HS-27A (cell line): Measurements from ENCODE around the gene RUNDC3A.
"Not testable (repeated sequence)": the region's sequence is repeated elsewhere in the genome, so short reads cannot be mapped to it uniquely, and the experiment has no call there.

Experiments
- DNase-seq: peaks from one replicate; pipeline ENCODE4 v3.0.0-alpha.2; 2012; ENCODE audit warnings: low read depth, missing footprints

RUNDC3A gene

GRCh38 chr17:44343510-44344209 lies 35.3 kb downstream of the RUNDC3A start:
- DNase-seq = no peak

GRCh38 chr17:44344939-44345453 lies 36.6 kb downstream of the RUNDC3A start, which contains the start of gene GRN:
GRN (plus strand) TSS chr17:44345302; CDS start chr17:44349165, 3,863 bp downstream.
- DNase-seq = peak; percentile 87

- DNase-seq = no peak
These were observed 37.1 kb downstream of the RUNDC3A start for GRCh38 chr17:44345454-44346026.

- DNase-seq = no peak
These were observed 37.9 kb downstream of the RUNDC3A start for GRCh38 chr17:44346064-44346844.

- DNase-seq = not testable (repeated sequence)
These were observed 39.0 kb downstream of the RUNDC3A start for GRCh38 chr17:44347206-44348055.

- no peak for DNase-seq
These were observed 40.0 kb downstream of the RUNDC3A start for GRCh38 chr17:44348234-44348987.

- DNase-seq = no peak
These were observed 40.6 kb downstream of the RUNDC3A start for GRCh38 chr17:44348988-44349364.

- DNase-seq = no peak
These were observed 41.2 kb downstream of the RUNDC3A start for GRCh38 chr17:44349553-44350070.

- DNase-seq = no peak
These were observed 42.4 kb downstream of the RUNDC3A start for GRCh38 chr17:44350733-44351226.

GRCh38 chr17:44351464-44351863 lies 43.1 kb downstream of the RUNDC3A start:
- DNase-seq = no peak

GRCh38 chr17:44351961-44352827 lies 43.8 kb downstream of the RUNDC3A start:
- no peak for DNase-seq

- no peak for DNase-seq
These were observed 44.6 kb downstream of the RUNDC3A start for GRCh38 chr17:44352828-44353671.

GRCh38 chr17:44353672-44354331 lies 45.4 kb downstream of the RUNDC3A start:
- no peak for DNase-seq

GRCh38 chr17:44354582-44355561 lies 46.5 kb downstream of the RUNDC3A start:
- no peak for DNase-seq

- no peak for DNase-seq
These were observed 47.3 kb downstream of the RUNDC3A start for GRCh38 chr17:44355642-44356099.

- DNase-seq = no peak
These were observed 47.8 kb downstream of the RUNDC3A start for GRCh38 chr17:44356241-44356640.

- no peak for DNase-seq
These were observed 49.7 kb downstream of the RUNDC3A start for GRCh38 chr17:44358066-44358465.
